HepG2 (cell line): ENCODE results near the gene IFNLR1. TPM values are rescaled to one million over a fixed set of nuclear protein-coding genes. Genes with fewer than 3 reads are reported as not detected.

Experiments
- ATF7-NPFF ChIP-seq: sonication (generic); formaldehyde crosslinking; IDR thresholded peaks from 2 replicates; pipeline ENCODE4 v1.8.1; 2023; ENCODE audit warnings: mild to moderate bottlenecking, low read depth, missing genetic modification reagents, moderate library complexity
- BRCA1 ChIP-seq: sonication (generic); formaldehyde crosslinking; IDR thresholded peaks from 2 replicates; pipeline ENCODE4 v1.4.0; 2020; ENCODE audit warnings: missing genetic modification reagents
- CCAR2 ChIP-seq: fragments of 200-400 bp; formaldehyde crosslinking; optimal IDR thresholded peaks from 2 replicates; pipeline ENCODE3; 2018; ENCODE audit warnings: low read depth, mild to moderate bottlenecking, low read length, moderate library complexity
- ETV5 ChIP-seq: IDR thresholded peaks from 2 replicates; pipeline ENCODE4 v1.6.1; 2018; ENCODE audit warnings: missing biosample characterization, missing genetic modification reagents, inconsistent platforms, borderline replicate concordance
- NR2F2 ChIP-seq: IDR thresholded peaks from 2 replicates; pipeline ENCODE4 v1.6.1; 2012; ENCODE audit warnings: low read depth, inconsistent platforms, borderline replicate concordance
- PHB2 ChIP-seq: fragments of 450-650 bp; IDR thresholded peaks from 2 replicates; pipeline ENCODE4 v1.6.1; 2018; ENCODE audit not compliant: partially characterized antibody
- POLR2AphosphoS5 ChIP-seq: IDR thresholded peaks from 2 replicates; pipeline ENCODE4 v1.6.1; 2012; ENCODE audit warnings: low read depth, low read length
- RBAK ChIP-seq: sonication (generic); formaldehyde crosslinking; IDR thresholded peaks from 2 replicates; pipeline ENCODE4 v1.5.1; 2020; ENCODE audit warnings: mild to moderate bottlenecking, missing genetic modification reagents
- SALL1 ChIP-seq: sonication (generic); formaldehyde crosslinking; IDR thresholded peaks from 2 replicates; pipeline ENCODE4 v1.8.0; 2022; ENCODE audit warnings: mild to moderate bottlenecking, missing genetic modification reagents
- SIN3A ChIP-seq: IDR thresholded peaks from 2 replicates; pipeline ENCODE4 v1.6.1; 2011; ENCODE audit warnings: low read depth, mild to moderate bottlenecking, control low read depth, low read length, borderline replicate concordance
- SP140L ChIP-seq: sonication (generic); formaldehyde crosslinking; IDR thresholded peaks from 2 replicates; pipeline ENCODE4 v1.4.0; 2020; ENCODE audit warnings: missing genetic modification reagents, borderline replicate concordance
- SP5 ChIP-seq: IDR thresholded peaks from 2 replicates; pipeline ENCODE4 v1.6.1; 2016; ENCODE audit warnings: low read depth, borderline replicate concordance
- ZBTB8A ChIP-seq: sonication (generic); formaldehyde crosslinking; IDR thresholded peaks from 2 replicates; pipeline ENCODE4 v1.4.0; 2020; ENCODE audit warnings: mild to moderate bottlenecking, low read depth, missing genetic modification reagents, borderline replicate concordance
- ZEB1 ChIP-seq: IDR thresholded peaks from 2 replicates; pipeline ENCODE4 v1.6.1; 2012; ENCODE audit warnings: mild to moderate bottlenecking, low read depth, inconsistent platforms; ENCODE audit not compliant: insufficient replicate concordance
- ZFAT ChIP-seq: sonication (generic); formaldehyde crosslinking; conservative IDR thresholded peaks from 2 replicates; pipeline ENCODE4 v1.8.1; 2023; ENCODE audit warnings: missing genetic modification reagents, inconsistent platforms
- ZFP36 ChIP-seq: fragments of 150-350 bp; IDR thresholded peaks from 2 replicates; pipeline ENCODE4 v1.6.1; 2018; ENCODE audit warnings: borderline replicate concordance, low read length, low read depth; ENCODE audit not compliant: partially characterized antibody
- ZFP41 ChIP-seq: sonication (generic); formaldehyde crosslinking; IDR thresholded peaks from 2 replicates; pipeline ENCODE4 v1.4.0; 2020; ENCODE audit warnings: mild to moderate bottlenecking, missing genetic modification reagents, borderline replicate concordance
- ZNF24 ChIP-seq: fragments of 450-650 bp; IDR thresholded peaks from 2 replicates; pipeline ENCODE4 v1.6.1; 2017; ENCODE audit warnings: antibody characterized with exemption, mild to moderate bottlenecking
- ZNF296 ChIP-seq: sonication (generic); formaldehyde crosslinking; conservative IDR thresholded peaks from 2 replicates; pipeline ENCODE4 v1.5.0; 2020; ENCODE audit warnings: mild to moderate bottlenecking, missing genetic modification reagents
- ZNF326 ChIP-seq: sonication (generic); formaldehyde crosslinking; IDR thresholded peaks from 2 replicates; pipeline ENCODE4 v1.4.0; 2020; ENCODE audit warnings: missing genetic modification reagents, borderline replicate concordance
- ZNF343 ChIP-seq: sonication (generic); formaldehyde crosslinking; IDR thresholded peaks from 2 replicates; pipeline ENCODE4 v1.4.0; 2020; ENCODE audit warnings: mild to moderate bottlenecking, missing genetic modification reagents
- ZNF460 ChIP-seq: sonication (generic); formaldehyde crosslinking; IDR thresholded peaks from 2 replicates; pipeline ENCODE4 v1.5.1; 2020; ENCODE audit warnings: missing genetic modification reagents, mild to moderate bottlenecking, borderline replicate concordance
- ZNF556 ChIP-seq: sonication (generic); formaldehyde crosslinking; IDR thresholded peaks from 2 replicates; pipeline ENCODE4 v1.4.0; 2020; ENCODE audit warnings: mild to moderate bottlenecking, missing genetic modification reagents, borderline replicate concordance
- polyA plus RNA-seq, 8 experiments: library from polyadenylated mRNA; depleted of rRNA in 3 of 8; stranded (reverse) in 7 of 8; unstranded in 1 of 8; fragments of >200 nt; fragmentation: Illumina TruSeq in 4 of 8; extraction: Trizol in 4 of 8; gene quantifications; 2 replicates each; pipeline versions ENCODE4 v1.2.1 to v1.2.3, GENCODE V29; 2011 to 2016; ENCODE audit warnings: low read depth in 4 of 8, missing spikeins in 1 of 8, mixed read lengths in 1 of 8; ENCODE audit not compliant: insufficient read depth in 1 of 8
- total RNA-seq, 5 experiments: library from RNA; depleted of rRNA; stranded (reverse); fragments of >200 nt; fragmentation: Illumina TruSeq; extraction: Trizol; gene quantifications; 2 replicates each; pipeline ENCODE4 v1.2.3, GENCODE V29; 2016; ENCODE audit warnings: low read depth in 1 of 5
- TF ChIP-seq, protein P1 (sequence below): sonication (generic); formaldehyde crosslinking; IDR thresholded peaks from 2 replicates; pipeline ENCODE4 v1.4.0; 2020; ENCODE audit warnings: missing genetic modification reagents, borderline replicate concordance
- TF ChIP-seq, protein P2 (sequence below): sonication (generic); formaldehyde crosslinking; IDR thresholded peaks from 2 replicates; pipeline ENCODE4 v1.4.0; 2020; ENCODE audit warnings: low read depth, missing genetic modification reagents

Gene IFNLR1
- total and polyA plus RNA-seq, 2 of the 13 experiments (the other 11 are each of a cell fraction or from before 2014, with no cell fraction given), result 3.8 to 8.5 TPM

DNA sequence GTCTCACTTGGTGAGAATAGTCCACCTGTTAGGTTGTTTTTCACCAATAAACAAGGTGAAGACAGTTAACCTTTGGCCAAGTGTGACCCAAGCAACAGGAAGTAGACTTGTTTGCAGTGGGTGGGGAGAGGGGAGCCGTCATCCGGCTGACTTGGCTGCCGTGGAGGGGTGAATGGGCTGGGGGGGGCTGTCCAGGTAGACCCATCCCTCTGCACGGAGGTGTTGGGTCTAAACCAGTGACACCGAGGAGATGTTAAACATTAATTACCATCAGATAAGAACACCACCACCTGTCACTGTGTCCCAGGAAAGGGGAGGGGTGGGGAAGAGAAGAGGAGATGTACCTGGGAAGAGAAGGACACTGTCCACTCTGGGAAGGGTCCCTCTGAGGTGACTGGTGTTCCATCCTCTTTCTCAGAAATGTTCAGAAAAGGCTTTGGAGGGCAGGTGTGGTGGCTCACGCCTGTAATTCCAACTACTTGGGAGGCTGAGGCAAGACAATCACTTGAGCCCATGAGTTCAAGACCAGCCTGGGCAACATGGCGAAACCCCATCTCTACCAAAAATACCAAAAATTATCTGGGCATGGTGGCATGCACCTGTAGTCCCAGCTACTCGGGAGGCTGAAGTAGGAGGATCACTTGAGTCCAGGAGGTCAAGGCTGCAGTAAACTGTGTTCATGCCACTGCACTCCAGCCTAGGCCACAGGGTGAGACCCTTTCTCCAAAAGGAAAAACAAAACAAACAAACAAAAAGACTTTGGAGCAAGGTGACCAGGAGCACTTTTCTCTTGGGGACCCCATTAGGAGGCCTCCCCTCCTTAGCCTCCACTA is 68.5 kb downstream of the IFNLR1 start (continued):
- TF ChIP-seq ZNF556 (CRISPR knock-in tag) (peak; percentile 13; the same call in 1 of the 2 replicates), BRCA1 (no peak), ZBTB8A (no peak), SP5 (CRISPR knock-in tag) (peak; percentile 96), ATF7-NPFF (CRISPR knock-in tag) (no peak), ZNF24 (no peak), POLR2AphosphoS5 (no peak), ZFAT (CRISPR knock-in tag) (no peak), ETV5 (CRISPR knock-in tag) (peak; percentile 99), ZNF343 (CRISPR knock-in tag) (no peak), ZFP36 (no peak), ZFP41 (CRISPR knock-in tag) (no peak), ZNF326 (no peak), ZNF296 (no peak), ZNF460 (CRISPR knock-in tag) (peak; percentile 90), ZEB1 (peak; percentile 96), SP140L (CRISPR knock-in tag) (no peak), RBAK (CRISPR knock-in tag) (no peak), NR2F2 (peak; percentile 78), SIN3A (no peak), CCAR2 (no peak), SALL1 (peak; percentile 78), PHB2 (no peak)
- TF ChIP-seq, protein P1, sequence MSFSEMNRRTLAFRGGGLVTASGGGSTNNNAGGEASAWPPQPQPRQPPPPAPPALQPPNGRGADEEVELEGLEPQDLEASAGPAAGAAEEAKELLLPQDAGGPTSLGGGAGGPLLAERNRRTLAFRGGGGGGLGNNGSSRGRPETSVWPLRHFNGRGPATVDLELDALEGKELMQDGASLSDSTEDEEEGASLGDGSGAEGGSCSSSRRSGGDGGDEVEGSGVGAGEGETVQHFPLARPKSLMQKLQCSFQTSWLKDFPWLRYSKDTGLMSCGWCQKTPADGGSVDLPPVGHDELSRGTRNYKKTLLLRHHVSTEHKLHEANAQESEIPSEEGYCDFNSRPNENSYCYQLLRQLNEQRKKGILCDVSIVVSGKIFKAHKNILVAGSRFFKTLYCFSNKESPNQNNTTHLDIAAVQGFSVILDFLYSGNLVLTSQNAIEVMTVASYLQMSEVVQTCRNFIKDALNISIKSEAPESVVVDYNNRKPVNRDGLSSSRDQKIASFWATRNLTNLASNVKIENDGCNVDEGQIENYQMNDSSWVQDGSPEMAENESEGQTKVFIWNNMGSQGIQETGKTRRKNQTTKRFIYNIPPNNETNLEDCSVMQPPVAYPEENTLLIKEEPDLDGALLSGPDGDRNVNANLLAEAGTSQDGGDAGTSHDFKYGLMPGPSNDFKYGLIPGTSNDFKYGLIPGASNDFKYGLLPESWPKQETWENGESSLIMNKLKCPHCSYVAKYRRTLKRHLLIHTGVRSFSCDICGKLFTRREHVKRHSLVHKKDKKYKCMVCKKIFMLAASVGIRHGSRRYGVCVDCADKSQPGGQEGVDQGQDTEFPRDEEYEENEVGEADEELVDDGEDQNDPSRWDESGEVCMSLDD (CRISPR knock-in tag), result no peak
- TF ChIP-seq, protein P2, sequence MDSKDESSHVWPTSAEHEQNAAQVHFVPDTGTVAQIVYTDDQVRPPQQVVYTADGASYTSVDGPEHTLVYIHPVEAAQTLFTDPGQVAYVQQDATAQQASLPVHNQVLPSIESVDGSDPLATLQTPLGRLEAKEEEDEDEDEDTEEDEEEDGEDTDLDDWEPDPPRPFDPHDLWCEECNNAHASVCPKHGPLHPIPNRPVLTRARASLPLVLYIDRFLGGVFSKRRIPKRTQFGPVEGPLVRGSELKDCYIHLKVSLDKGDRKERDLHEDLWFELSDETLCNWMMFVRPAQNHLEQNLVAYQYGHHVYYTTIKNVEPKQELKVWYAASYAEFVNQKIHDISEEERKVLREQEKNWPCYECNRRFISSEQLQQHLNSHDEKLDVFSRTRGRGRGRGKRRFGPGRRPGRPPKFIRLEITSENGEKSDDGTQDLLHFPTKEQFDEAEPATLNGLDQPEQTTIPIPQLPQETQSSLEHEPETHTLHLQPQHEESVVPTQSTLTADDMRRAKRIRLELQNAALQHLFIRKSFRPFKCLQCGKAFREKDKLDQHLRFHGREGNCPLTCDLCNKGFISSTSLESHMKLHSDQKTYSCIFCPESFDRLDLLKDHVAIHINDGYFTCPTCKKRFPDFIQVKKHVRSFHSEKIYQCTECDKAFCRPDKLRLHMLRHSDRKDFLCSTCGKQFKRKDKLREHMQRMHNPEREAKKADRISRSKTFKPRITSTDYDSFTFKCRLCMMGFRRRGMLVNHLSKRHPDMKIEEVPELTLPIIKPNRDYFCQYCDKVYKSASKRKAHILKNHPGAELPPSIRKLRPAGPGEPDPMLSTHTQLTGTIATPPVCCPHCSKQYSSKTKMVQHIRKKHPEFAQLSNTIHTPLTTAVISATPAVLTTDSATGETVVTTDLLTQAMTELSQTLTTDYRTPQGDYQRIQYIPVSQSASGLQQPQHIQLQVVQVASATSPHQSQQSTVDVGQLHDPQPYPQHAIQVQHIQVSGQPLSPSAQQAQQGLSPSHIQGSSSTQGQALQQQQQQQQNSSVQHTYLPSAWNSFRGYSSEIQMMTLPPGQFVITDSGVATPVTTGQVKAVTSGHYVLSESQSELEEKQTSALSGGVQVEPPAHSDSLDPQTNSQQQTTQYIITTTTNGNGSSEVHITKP, result no peak
